Measurements from ENCODE around the gene GATA1.

DNA sequence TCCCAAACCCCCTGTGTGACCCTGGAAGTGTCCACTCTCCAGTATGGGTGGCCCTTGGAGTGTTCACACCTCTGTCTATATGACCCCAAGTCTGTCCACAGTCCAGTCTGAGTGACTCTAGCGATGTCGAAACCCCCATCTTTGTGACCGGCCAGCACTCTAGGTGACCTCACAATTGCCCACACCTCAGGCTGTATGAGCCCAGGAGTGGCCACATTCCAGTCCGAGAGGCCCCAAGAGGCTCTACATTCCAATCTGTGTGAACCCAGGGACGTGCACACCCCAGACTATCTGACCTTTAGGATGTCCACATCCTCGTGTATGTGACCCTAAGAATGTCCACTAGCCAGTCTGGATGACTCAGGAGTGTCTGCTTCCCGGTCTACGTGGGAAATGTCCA lies 32.2 kb upstream of the GATA1 start:
- no peak for TF ChIP-seq CTCF (IDR thresholded peaks at IDR 0.05 in 2 of 3, conservative IDR thresholded peaks at IDR 0.05 in 1 of 3; ENCODE audit: borderline replicate concordance in 1 of 3, insufficient read depth in 1 of 3, low read depth in 2 of 3, low read length in 2 of 3)
- TF ChIP-seq JUND (IDR thresholded peaks at IDR 0.05): no peak
